Endothelial cell of umbilical vein (primary cell): ENCODE results near the gene DACT1.

Source experiments
- CTCF ChIP-seq, 2 donors: IDR thresholded peaks; 1 replicate in 1 of 2; 2 replicates in 1 of 2; pipeline ENCODE4 v1.5.1; 2011; ENCODE audit warnings: low read length in 2 of 2, mild to moderate bottlenecking in 2 of 2, moderate library complexity in 2 of 2, control low read depth in 1 of 2, inconsistent platforms in 1 of 2, low read depth in 1 of 2; ENCODE audit not compliant: insufficient read depth in 1 of 2; ENCODE audit errors: extremely low read depth in 1 of 2
- POLR2A ChIP-seq: IDR thresholded peaks from 2 replicates; pipeline ENCODE4 v1.6.1; 2012; ENCODE audit warnings: low read depth, mild to moderate bottlenecking, control low read depth, low read length

GRCh38 chr14:58633831-58634230 lies 3.9 kb upstream of the DACT1 start:
- TF ChIP-seq CTCF (IDR thresholded peaks at IDR 0.05; ENCODE audit: extremely low read depth in 1 of 2, insufficient read depth in 1 of 2, low read depth in 1 of 2, low read length in 2 of 2) = no peak
- TF ChIP-seq POLR2A = no peak
